Upper lobe of left lung (tissue), 6 donors: ENCODE measurements around the gene CST6. TPM values are rescaled to one million over a fixed set of nuclear protein-coding genes. Genes with fewer than 3 reads are reported as not detected.

Experiments used
- ATAC-seq, 2 donors: fragments of 200-7000 bp; cut with Tn5 transposase; one replicate each; pipeline ENCODE4 v1.9.1; 2022; ENCODE audit warnings: mild to moderate bottlenecking in 2 of 2, moderate library complexity in 2 of 2; ENCODE audit not compliant: low FRiP score in 2 of 2
- DNase-seq, 2 donors: peaks; one replicate each; pipeline ENCODE4 v3.0.0-alpha.2; 2019 to 2020
- H3K27ac ChIP-seq, 4 donors: fragments of 200-600 bp; sonication (generic); one replicate each; pipeline ENCODE4 v1.5.1; 2016 to 2019
- H3K27me3 ChIP-seq, 4 donors: fragments of 200-600 bp; sonication (generic); one replicate each; pipeline ENCODE4 v1.5.1; 2017 to 2019
- H3K36me3 ChIP-seq, 4 donors: fragments of 200-600 bp; sonication (generic); one replicate each; pipeline ENCODE4 v1.5.1; 2016 to 2019
- H3K4me1 ChIP-seq, 4 donors: fragments of 200-600 bp; sonication (generic); one replicate each; pipeline ENCODE4 v1.5.1; 2018 to 2019
- H3K4me3 ChIP-seq, 4 donors: fragments of 200-600 bp; sonication (generic); one replicate each; pipeline ENCODE4 v1.5.1; 2017 to 2019; ENCODE audit warnings: mild to moderate bottlenecking in 2 of 4, moderate library complexity in 1 of 4
- H3K9me3 ChIP-seq, 4 donors: fragments of 200-600 bp; sonication (generic); one replicate each; pipeline ENCODE4 v1.5.1; 2018 to 2019
- CTCF ChIP-seq, 6 experiments: fragments of 450-650 bp in 4 of 6; fragments of 200-600 bp in 2 of 6; sonication (generic) in 2 of 6; IDR thresholded peaks; one replicate each; pipeline ENCODE4 v1.5.1; 2016 to 2019; ENCODE audit warnings: antibody characterized with exemption in 6 of 6
- EP300 ChIP-seq, 4 donors: sonication (generic); formaldehyde crosslinking; IDR thresholded peaks; one replicate each; pipeline ENCODE4 v1.5.1; 2017; ENCODE audit warnings: antibody characterized with exemption in 4 of 4, control low read depth in 2 of 4
- POLR2A ChIP-seq, 4 donors: fragments of 450-650 bp; IDR thresholded peaks; one replicate each; pipeline ENCODE4 v1.5.1; 2016 to 2017; ENCODE audit warnings: antibody characterized with exemption in 4 of 4, mild to moderate bottlenecking in 2 of 4
- POLR2AphosphoS5 ChIP-seq, 2 donors: sonication (generic); formaldehyde crosslinking; IDR thresholded peaks; one replicate each; pipeline ENCODE4 v1.5.1; 2017; ENCODE audit warnings: antibody characterized with exemption in 2 of 2
- WGBS, 2 donors: methylation state at CpG; one replicate each; pipeline ENCODE4 v1.1.5; 2017 to 2018; 5-methylcytosine and 5-hydroxymethylcytosine counted together
- total RNA-seq, 6 donors: library from RNA; depleted of rRNA in 4 of 6; stranded (reverse); fragments of >200 nt in 4 of 6; gene quantifications; one replicate each; pipeline versions ENCODE4 v1.1.0 to v1.2.1, GENCODE V29; 2016 to 2021
- donor health status: DM: no; HTN: no; CAD: no; lungs with moderate emphysema.
- donor health status: DM: no; HTN: yes; CAD: no; lungs with severe emphysema.

Gene CST6
- total RNA-seq, 6 donors from 2014 or later = 12.6 to 68.1 (median 30.5) TPM

- Histone ChIP-seq H3K4me1 (peaks cover 19 to 29% (median 21%) of the 10 kb centered on the region in 4 donors), H3K27me3 (no peaks in the 10 kb centered on the region), H3K27ac (no peak overlapping the region), H3K36me3 (peaks cover 37 to 62% (median 61%) of the 10 kb centered on the region in 4 donors), H3K9me3 (no peaks in the 10 kb centered on the region), H3K4me3 (no peak overlapping the region)
- WGBS, 2 donors = 95 to 100% methylated on average over 5 to 7 of the region's 7 CpGs
- TF ChIP-seq EP300 (IDR thresholded peaks at IDR 0.05) (no peak), CTCF (IDR thresholded peaks at IDR 0.05) (no peak), POLR2AphosphoS5 (IDR thresholded peaks at IDR 0.05) (no peak)
- no peak for ATAC-seq
- no peak for DNase-seq
Measured at GRCh38 chr11:66055021-66055420, 43.2 kb downstream of the CST6 start.

- Histone ChIP-seq H3K4me3 (no peak overlapping the region), H3K27me3 (no peaks in the 10 kb centered on the region), H3K9me3 (no peaks in the 10 kb centered on the region), H3K27ac (no peak overlapping the region), H3K4me1 (peaks cover 13 to 21% (median 15%) of the 10 kb centered on the region in 4 donors), H3K36me3 (peaks cover 50 to 77% (median 76%) of the 10 kb centered on the region in 4 donors)
- TF ChIP-seq EP300 (IDR thresholded peaks at IDR 0.05) (no peak), POLR2A (IDR thresholded peaks at IDR 0.05) (no peak), CTCF (IDR thresholded peaks at IDR 0.05) (no peak), POLR2AphosphoS5 (IDR thresholded peaks at IDR 0.05) (no peak)
- 66 to 79% methylated on average over 7 of the region's 7 CpGs for WGBS, 2 donors
- no peak for ATAC-seq
- no peak for DNase-seq
Measured at GRCh38 chr11:66056501-66056900, 44.7 kb downstream of the CST6 start.

GRCh38 chr11:66059966-66060680 lies 48.3 kb downstream of the CST6 start:
- DNase-seq (no peak), ATAC-seq (no peak)
- peaks cover 64 to 100% (median 93%) of the 10 kb centered on the region in 4 donors for H3K36me3 ChIP-seq
- H3K4me1 ChIP-seq = no peaks in the 10 kb centered on the region
- no peak overlapping the region for H3K27ac ChIP-seq
- WGBS, 2 donors = 78 to 84% methylated on average over 8 of the region's 8 CpGs
- TF ChIP-seq EP300 (IDR thresholded peaks at IDR 0.05) (no peak), POLR2A (IDR thresholded peaks at IDR 0.05) (no peak), POLR2AphosphoS5 (IDR thresholded peaks at IDR 0.05) (no peak), CTCF (IDR thresholded peaks at IDR 0.05) (no peak)
- no peak overlapping the region for H3K4me3 ChIP-seq
- H3K27me3 ChIP-seq = no peaks in the 10 kb centered on the region
- no peaks in the 10 kb centered on the region for H3K9me3 ChIP-seq

GRCh38 chr11:66061268-66061667 lies 49.5 kb downstream of the CST6 start:
- H3K4me1 ChIP-seq = no peaks in the 10 kb centered on the region
- H3K27me3 ChIP-seq = no peaks in the 10 kb centered on the region
- no peak for DNase-seq
- no peak for TF ChIP-seq CTCF (IDR thresholded peaks at IDR 0.05)
- TF ChIP-seq POLR2AphosphoS5 (IDR thresholded peaks at IDR 0.05) = no peak
- no peak for TF ChIP-seq EP300 (IDR thresholded peaks at IDR 0.05)
- no peak for TF ChIP-seq POLR2A (IDR thresholded peaks at IDR 0.05)
- no peak for ATAC-seq
- H3K9me3 ChIP-seq = no peaks in the 10 kb centered on the region
- WGBS, 2 donors = 86 to 88% methylated on average over 6 of the region's 6 CpGs
- H3K4me3 ChIP-seq = no peak overlapping the region
- H3K36me3 ChIP-seq = peaks cover 61 to 100% (median 87%) of the 10 kb centered on the region in 4 donors
- H3K27ac ChIP-seq = no peak overlapping the region

GRCh38 chr11:66062408-66062807 lies 50.6 kb downstream of the CST6 start:
- Histone ChIP-seq H3K4me3 (no peak overlapping the region), H3K36me3 (peaks cover 53 to 100% (median 87%) of the 10 kb centered on the region in 4 donors), H3K4me1 (peaks cover 0 to under 1% (median 0%) of the 10 kb centered on the region in 4 donors), H3K27me3 (no peaks in the 10 kb centered on the region), H3K27ac (no peak overlapping the region), H3K9me3 (no peaks in the 10 kb centered on the region)
- 97 to 98% methylated on average over 2 of the region's 2 CpGs for WGBS, 2 donors
- ATAC-seq (no peak), DNase-seq (no peak)
- TF ChIP-seq POLR2AphosphoS5 (IDR thresholded peaks at IDR 0.05) (no peak), CTCF (IDR thresholded peaks at IDR 0.05) (no peak), EP300 (IDR thresholded peaks at IDR 0.05) (no peak), POLR2A (IDR thresholded peaks at IDR 0.05) (no peak)
